Gastrocnemius medialis (tissue), 4 donors: Measurements from ENCODE around the gene ZFR. TPM values are rescaled to one million over a fixed set of nuclear protein-coding genes. Genes with fewer than 3 reads are reported as not detected.

Source experiments
- ATAC-seq, 2 donors: fragments of 150-250 bp; one replicate each; pipeline ENCODE4 v1.9.1; 2016
- DNase-seq, 2 donors: peaks; one replicate each; pipeline ENCODE4 v3.0.0-alpha.2; 2019
- H3K27ac ChIP-seq, 4 donors: fragments of 200-600 bp; sonication (generic); 1 replicate in 1 of 4; 2 replicates in 3 of 4; pipeline ENCODE4 v1.5.1; 2016 to 2018; ENCODE audit warnings: mild to moderate bottlenecking in 2 of 4, moderate library complexity in 1 of 4
- H3K27me3 ChIP-seq, 3 donors: fragments of 200-600 bp; sonication (generic) in 2 of 3; 1 replicate in 1 of 3; 2 replicates in 2 of 3; pipeline versions ENCODE4 v1.5.1 to v1.6.0; 2016 to 2019; ENCODE audit warnings: mild to moderate bottlenecking in 1 of 3, moderate library complexity in 1 of 3
- H3K36me3 ChIP-seq, 2 donors: fragments of 200-600 bp; sonication (generic) in 1 of 2; one replicate each; pipeline ENCODE4 v1.5.1; 2017 to 2018
- H3K4me1 ChIP-seq, 2 donors: fragments of 200-600 bp; sonication (generic) in 1 of 2; one replicate each; pipeline ENCODE4 v1.5.1; 2016 to 2017; ENCODE audit warnings: mild to moderate bottlenecking in 2 of 2
- H3K4me3 ChIP-seq, 4 donors: fragments of 200-600 bp; sonication (generic) in 3 of 4; 1 replicate in 1 of 4; 2 replicates in 3 of 4; pipeline ENCODE4 v1.5.1; 2016 to 2019; ENCODE audit warnings: mild to moderate bottlenecking in 2 of 4
- H3K9me3 ChIP-seq, 3 donors: fragments of 200-600 bp; sonication (generic) in 2 of 3; 1 replicate in 1 of 3; 2 replicates in 2 of 3; pipeline ENCODE4 v1.5.1; 2016 to 2019
- CTCF ChIP-seq, 5 experiments: fragments of 450-650 bp in 3 of 5; fragments of 200-600 bp in 2 of 5; sonication (generic) in 2 of 5; IDR thresholded peaks in 4 of 5; conservative IDR thresholded peaks in 1 of 5; 1 replicate in 4 of 5; 2 replicates in 1 of 5; pipeline ENCODE4 v1.5.1; 2016 to 2019; ENCODE audit warnings: antibody characterized with exemption in 5 of 5, mild to moderate bottlenecking in 3 of 5, moderate library complexity in 3 of 5
- POLR2A ChIP-seq, 2 donors: fragments of 450-650 bp; IDR thresholded peaks; one replicate each; pipeline ENCODE4 v1.6.1; 2017; ENCODE audit warnings: antibody characterized with exemption in 2 of 2, mild to moderate bottlenecking in 2 of 2, moderate library complexity in 2 of 2
- in situ Hi-C, 4 donors: fragments of 200-750 bp; cut with MboI; loops; one replicate each; pipeline versions ENCODE4 v1.15.0 to v1.8.0; 2017; ENCODE audit warnings: low sequenced_read_pairs in 4 of 4
- intact Hi-C: fragments of 100-400 bp; cut with DNase I; formaldehyde crosslinking; loops from one replicate; pipeline ENCODE4 v1.15.1; 2023; ENCODE audit warnings: low total_unique reads
- microRNA counts, 2 donors: library from miRNA; unstranded; fragments of <30 nt; microRNA quantifications; one replicate each; lab custom pipeline; 2016
- microRNA-seq, 2 donors: library from miRNA; unstranded; fragments of <30 nt; microRNA quantifications; one replicate each; pipeline ENCODE4, GENCODE V29; 2016; ENCODE audit warnings: borderline replicate concordance in 2 of 2
- total RNA-seq, 4 donors: library from RNA; depleted of rRNA; stranded (reverse); fragments of >200 nt; gene quantifications; one replicate each; pipeline versions ENCODE4 v1.1.0 to v1.2.3, GENCODE V29; 2016

The ZFR gene
- total RNA-seq, 4 donors from 2014 or later = 84.0 to 109 (median 89.4) TPM

DNA sequence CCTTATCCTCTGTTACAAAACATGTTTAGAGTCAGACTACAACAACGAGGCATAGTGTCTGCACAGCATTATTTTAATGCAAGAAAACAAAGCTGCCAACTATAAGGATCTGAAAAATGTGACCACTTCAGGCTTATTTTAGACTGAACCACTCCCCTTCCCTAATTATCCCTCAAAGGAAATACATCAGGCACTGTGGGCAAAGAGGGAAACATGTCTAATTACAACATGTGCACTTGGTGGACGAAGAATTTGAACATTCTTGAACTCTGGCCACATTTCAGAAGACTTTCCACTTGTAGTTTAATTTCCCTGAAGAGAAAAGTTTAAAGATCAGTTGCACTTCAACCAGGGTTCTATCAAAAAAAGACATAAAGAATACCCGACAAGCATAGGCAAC, 135.6 kb downstream of the ZFR start:
- TF ChIP-seq POLR2A (IDR thresholded peaks at IDR 0.05) (no peak), CTCF (IDR thresholded peaks at IDR 0.05 in 4 of 5, conservative IDR thresholded peaks at IDR 0.05 in 1 of 5) (no peak)
- H3K9me3 ChIP-seq = no peaks in the 10 kb centered on the region
- DNase-seq (no peak), ATAC-seq (no peak)
- in situ Hi-C loops = no loop called here
- no peaks in the 10 kb centered on the region for H3K27me3 ChIP-seq
- intact Hi-C loops = no loop called here
- peaks cover 10 to 42% of the 10 kb centered on the region in 2 donors for H3K4me1 ChIP-seq
- H3K27ac ChIP-seq = peak overlapping the region in 3 of 4 donors; percentile 38 to 60 (median 45)
- H3K36me3 ChIP-seq = no peaks in the 10 kb centered on the region
- H3K4me3 ChIP-seq = no peak overlapping the region

GRCh38 chr5:32307769-32308194, 136.8 kb downstream of the ZFR start:
- intact Hi-C loops = no loop called here
- no peak overlapping the region for H3K27ac ChIP-seq
- H3K27me3 ChIP-seq = no peaks in the 10 kb centered on the region
- in situ Hi-C loops = no loop called here
- H3K4me1 ChIP-seq = peaks cover 10 to 49% of the 10 kb centered on the region in 2 donors
- ATAC-seq (no peak), DNase-seq (no peak)
- TF ChIP-seq CTCF (IDR thresholded peaks at IDR 0.05 in 4 of 5, conservative IDR thresholded peaks at IDR 0.05 in 1 of 5) (no peak), POLR2A (IDR thresholded peaks at IDR 0.05) (no peak)
- no peaks in the 10 kb centered on the region for H3K36me3 ChIP-seq
- H3K9me3 ChIP-seq = no peaks in the 10 kb centered on the region
- H3K4me3 ChIP-seq = no peak overlapping the region

GRCh38 chr5:32304622-32305021, 139.9 kb downstream of the ZFR start:
- Histone ChIP-seq H3K36me3 (no peaks in the 10 kb centered on the region), H3K27me3 (no peaks in the 10 kb centered on the region), H3K9me3 (no peaks in the 10 kb centered on the region), H3K4me3 (no peak overlapping the region), H3K27ac (no peak overlapping the region), H3K4me1 (peaks cover 7 to 52% of the 10 kb centered on the region in 2 donors)
- intact Hi-C loops = no loop called here
- in situ Hi-C loops = no loop called here
- DNase-seq = no peak
- no peak for TF ChIP-seq CTCF (IDR thresholded peaks at IDR 0.05 in 4 of 5, conservative IDR thresholded peaks at IDR 0.05 in 1 of 5)
- no peak for TF ChIP-seq POLR2A (IDR thresholded peaks at IDR 0.05)
- no peak for ATAC-seq

MicroRNA genes within 50 kb of the gene (microRNA counts, 767-probe panel; counts per million panel counts)
- microRNA hsa-miR-579 (lab: Ali Mortazavi, UCI) = 356 to 448 counts per million in 2 donors

Small RNAs within 50 kb of the gene (microRNA-seq; reads per million reads assigned to microRNA genes)
- 1.2 to 9.4 reads per million in 2 donors for gene MIR579

Other genes with a start within 250 kb of the ZFR start
- gene MTMR12, start 131.8 kb downstream of the ZFR start, total RNA-seq = 10 to 100 TPM in 3 of 4 donors, 1 to 10 TPM in 1; 6.4 to 11.5 (median 10.6) TPM
- 100 to 1,000 TPM in 2 of 4 donors, 10 to 100 TPM in 2; 82.6 to 162 (median 100) TPM for gene SUB1, start 140.8 kb upstream of the ZFR start, total RNA-seq